Activated CD8-positive, alpha-beta memory T cell treated with anti-CD3 and anti-CD28 coated beads, Interleukin-2, amount 10 ng/mL, durations not matched to agents 7 days and 5 days (primary cell): ENCODE measurements around the gene KLHL3. TPM values are rescaled to one million over a fixed set of nuclear protein-coding genes. Genes with fewer than 3 reads are reported as not detected.

Source experiments
- ATAC-seq: fragments of 150-1000 bp; cut with Tn5 transposase; one replicate; pipeline ENCODE4 v1.10.0; 2021; ENCODE audit warnings: moderate library complexity
- CTCF ChIA-PET: fragments of 350-600 bp; sonication (Branson Sonifier 250); formaldehyde crosslinking; loops from one replicate; lab custom pipeline; 2021; ENCODE audit warnings: antibody characterized with exemption; lab: Charles Lee
- DNase-seq: peaks from one replicate; pipeline ENCODE4 v3.0.0-alpha.2; 2020
- H3K27ac Mint-ChIP-seq: one replicate; pipeline ENCODE4 v1.8.0; 2021; ENCODE audit warnings: mild to moderate bottlenecking, mixed read lengths
- H3K27me3 Mint-ChIP-seq: one replicate; pipeline ENCODE4 v1.8.0; 2021; ENCODE audit warnings: mixed read lengths
- H3K36me3 Mint-ChIP-seq: one replicate; pipeline ENCODE4 v1.8.0; 2021; ENCODE audit warnings: mild to moderate bottlenecking, mixed read lengths
- H3K4me1 Mint-ChIP-seq: one replicate; pipeline ENCODE4 v1.8.0; 2021; ENCODE audit warnings: mixed read lengths
- H3K4me3 Mint-ChIP-seq: one replicate; pipeline ENCODE4 v1.8.0; 2021; ENCODE audit warnings: mild to moderate bottlenecking, moderate library complexity, mixed read lengths
- H3K9me3 Mint-ChIP-seq: one replicate; pipeline ENCODE4 v1.8.0; 2022; ENCODE audit warnings: low read depth, mixed read lengths
- total RNA-seq, 2 experiments: library from RNA; stranded (reverse); gene quantifications; one replicate each; pipeline ENCODE4 v1.2.3, GENCODE V29; 2021

Gene KLHL3
- total RNA-seq, 2 experiments from 2014 or later: 3.0 to 5.7 TPM

DNA sequence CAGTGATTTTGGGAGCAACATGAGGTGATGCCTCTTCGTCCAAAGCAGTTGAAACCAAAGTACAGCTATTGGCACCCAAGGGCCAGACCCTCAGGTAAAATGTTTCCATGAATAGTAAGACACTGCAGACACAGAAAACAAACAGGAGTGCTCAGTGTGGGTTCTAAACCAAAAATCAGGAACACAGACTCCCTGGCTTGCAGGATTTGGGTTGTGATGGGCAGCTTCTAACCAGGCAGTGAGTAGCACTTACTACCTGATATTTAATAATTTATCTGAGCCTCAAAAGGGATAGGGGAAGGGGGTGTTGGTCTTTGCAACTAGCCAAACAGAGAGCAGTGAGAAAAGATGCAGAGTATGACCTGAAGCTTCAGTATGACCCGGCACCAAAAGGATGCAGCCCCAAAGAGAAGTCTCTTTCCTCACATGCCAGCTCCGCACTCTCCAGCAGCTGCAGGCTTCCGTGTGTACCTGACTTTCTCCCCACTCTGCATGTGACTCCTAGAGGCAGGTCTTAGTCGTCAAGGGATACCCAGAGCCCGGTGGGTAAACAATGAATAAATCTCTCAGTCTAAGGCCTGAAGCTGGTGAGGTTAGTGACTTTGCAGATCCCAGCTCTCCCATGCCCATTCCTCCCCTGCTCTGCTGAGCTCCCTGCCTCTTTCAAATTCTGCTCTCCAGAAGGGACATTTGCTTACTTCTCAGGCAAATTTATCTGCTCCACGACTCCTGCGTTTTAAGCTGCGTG, 131.4 kb downstream of the KLHL3 start:
- peaks cover 44% of the 10 kb centered on the region for H3K27me3 Mint-ChIP-seq
- DNase-seq (no peak), ATAC-seq (no peak)
- H3K27ac Mint-ChIP-seq: no peak overlapping the region
- H3K9me3 Mint-ChIP-seq: no peaks in the 10 kb centered on the region
- CTCF ChIA-PET: interaction anchor here (1.4 kb wide), 1 partner anchor 284 kb away, joined by 4 read pairs; no protein-coding TSS in a partner anchor
- no peaks in the 10 kb centered on the region for H3K4me1 Mint-ChIP-seq
- no peak overlapping the region for H3K4me3 Mint-ChIP-seq
- no peaks in the 10 kb centered on the region for H3K36me3 Mint-ChIP-seq

DNA sequence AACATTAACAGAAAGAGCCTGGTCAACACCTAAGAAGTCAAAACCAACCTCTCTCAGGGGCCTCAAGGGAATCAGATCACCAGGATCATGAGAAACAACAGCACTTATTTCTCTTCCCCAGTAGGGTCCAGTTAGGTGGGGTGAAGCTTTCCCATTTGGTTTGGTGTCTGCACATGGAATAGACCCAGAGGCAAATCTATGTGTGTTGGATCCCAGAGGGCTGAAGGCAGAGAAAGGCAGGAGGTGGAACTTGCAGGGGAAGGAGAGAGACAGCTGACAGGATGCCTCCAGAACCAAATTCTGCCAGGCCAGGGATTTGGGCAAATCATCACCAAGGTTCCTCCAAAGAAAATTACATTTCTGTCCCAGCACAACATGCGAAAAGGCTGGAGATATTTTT, 132.0 kb downstream of the KLHL3 start:
- no peak overlapping the region for H3K4me3 Mint-ChIP-seq
- DNase-seq (peak; percentile 26), ATAC-seq (no peak)
- no peaks in the 10 kb centered on the region for H3K36me3 Mint-ChIP-seq
- H3K9me3 Mint-ChIP-seq: no peaks in the 10 kb centered on the region
- no peaks in the 10 kb centered on the region for H3K4me1 Mint-ChIP-seq
- H3K27ac Mint-ChIP-seq: no peak overlapping the region
- CTCF ChIA-PET: no interaction called here
- peaks cover 48% of the 10 kb centered on the region for H3K27me3 Mint-ChIP-seq

DNA sequence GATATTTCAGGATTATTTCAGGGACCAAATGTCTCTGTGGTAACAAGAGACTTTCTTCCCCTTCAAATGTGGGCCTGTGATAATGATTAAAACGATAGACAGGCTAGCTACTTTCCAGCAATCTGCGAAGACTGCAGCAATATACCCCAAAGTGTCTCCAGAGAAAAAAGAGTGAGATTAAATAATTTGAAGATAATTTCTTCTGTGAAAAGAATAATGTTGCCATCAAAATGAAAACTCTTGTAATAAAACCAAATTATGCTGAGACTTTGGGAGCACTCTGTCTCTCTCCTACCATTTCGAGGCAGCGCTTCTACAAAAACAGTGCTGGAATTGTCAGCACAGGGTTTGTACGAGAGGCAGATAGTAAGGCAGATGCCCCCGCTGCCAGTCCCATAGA, 132.5 kb downstream of the KLHL3 start:
- H3K4me1 Mint-ChIP-seq: no peaks in the 10 kb centered on the region
- H3K27ac Mint-ChIP-seq: no peak overlapping the region
- no peaks in the 10 kb centered on the region for H3K9me3 Mint-ChIP-seq
- ATAC-seq (no peak), DNase-seq (no peak)
- CTCF ChIA-PET: no interaction called here
- peaks cover 48% of the 10 kb centered on the region for H3K27me3 Mint-ChIP-seq
- H3K4me3 Mint-ChIP-seq: no peak overlapping the region
- no peaks in the 10 kb centered on the region for H3K36me3 Mint-ChIP-seq

DNA sequence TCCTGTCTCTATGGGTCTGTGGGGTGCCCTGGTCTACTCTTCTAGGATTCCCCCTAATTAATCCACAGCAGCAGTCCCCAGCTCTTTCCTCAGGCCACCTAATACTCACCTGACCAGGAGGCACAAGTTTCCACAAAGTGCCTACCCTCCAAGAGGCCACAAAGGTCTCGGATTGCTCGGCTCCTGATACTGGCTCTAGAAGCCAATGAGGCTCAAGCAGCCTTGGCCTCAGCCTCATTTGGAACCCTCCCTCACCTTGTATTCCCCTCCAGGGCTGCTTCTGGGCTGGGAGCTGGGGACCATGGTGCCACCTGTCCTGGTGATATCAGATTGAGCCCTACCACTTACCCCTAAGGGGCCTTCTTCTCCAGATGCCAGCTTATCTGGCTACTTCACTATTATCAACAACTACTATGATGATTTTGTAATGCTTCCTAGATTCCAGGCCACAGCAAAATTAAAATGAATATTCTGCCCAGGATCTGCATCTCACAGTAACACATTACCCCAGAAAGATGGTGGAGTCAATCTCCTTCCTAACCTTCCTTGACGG, 133.1 kb downstream of the KLHL3 start:
- Mint-ChIP-seq H3K4me1 (no peaks in the 10 kb centered on the region), H3K4me3 (no peak overlapping the region), H3K36me3 (no peaks in the 10 kb centered on the region), H3K9me3 (no peaks in the 10 kb centered on the region), H3K27ac (no peak overlapping the region), H3K27me3 (peaks cover 51% of the 10 kb centered on the region)
- ATAC-seq (no peak), DNase-seq (no peak)
- CTCF ChIA-PET: no interaction called here

DNA sequence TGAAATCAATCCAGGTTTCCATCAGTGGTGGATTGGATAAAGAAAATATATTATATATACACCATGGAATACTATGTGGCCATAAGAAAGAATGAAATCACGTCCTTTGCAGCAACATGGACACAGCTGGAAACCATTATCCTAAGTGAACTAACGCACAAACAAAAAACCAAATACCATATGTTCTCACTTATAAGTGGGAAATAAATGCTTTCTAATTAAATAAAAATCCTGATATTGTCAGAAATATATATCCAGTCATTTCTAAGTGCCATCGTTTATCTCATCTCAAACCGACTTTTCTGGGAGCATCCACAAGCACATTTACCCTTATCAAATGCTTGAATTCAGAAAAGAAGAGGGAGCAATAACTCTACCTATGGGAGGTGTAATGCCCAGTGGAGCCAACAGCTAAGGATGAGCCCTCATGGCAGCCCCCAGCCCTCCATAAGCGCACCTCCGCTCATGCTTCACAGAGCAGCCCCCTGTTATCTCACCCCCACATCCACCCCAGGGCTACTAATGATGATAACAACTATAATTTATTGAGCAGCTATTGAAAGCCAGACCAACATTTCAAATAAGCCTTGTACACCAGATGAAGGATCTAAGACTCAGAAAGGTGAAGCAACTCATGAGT, 135.0 kb downstream of the KLHL3 start:
- H3K9me3 Mint-ChIP-seq: no peaks in the 10 kb centered on the region
- CTCF ChIA-PET: no interaction called here
- no peak for ATAC-seq
- no peaks in the 10 kb centered on the region for H3K36me3 Mint-ChIP-seq
- H3K27ac Mint-ChIP-seq: no peak overlapping the region
- H3K4me1 Mint-ChIP-seq: no peaks in the 10 kb centered on the region
- H3K27me3 Mint-ChIP-seq: peaks cover 55% of the 10 kb centered on the region
- H3K4me3 Mint-ChIP-seq: no peak overlapping the region
- DNase-seq: no peak

DNA sequence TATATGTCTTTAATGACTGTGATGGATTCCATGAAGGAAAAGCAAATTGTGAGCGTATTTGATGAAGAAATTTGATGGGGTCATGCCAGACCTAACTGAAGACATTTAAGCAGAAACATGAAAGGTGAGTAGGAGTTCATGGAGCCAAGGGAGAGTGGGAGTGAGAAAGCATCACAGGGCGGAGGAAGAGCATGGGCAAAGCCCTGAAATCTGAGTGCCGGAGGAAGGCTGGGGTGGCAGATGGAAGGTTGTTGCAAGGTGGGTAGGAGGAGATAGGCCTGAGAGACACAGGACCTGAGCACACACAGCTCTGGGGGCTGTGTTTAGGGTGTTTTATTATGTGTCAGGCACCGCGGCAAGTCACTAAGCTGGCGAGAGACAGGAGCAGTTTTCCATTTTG, 136.4 kb downstream of the KLHL3 start:
- Mint-ChIP-seq H3K4me3 (no peak overlapping the region), H3K27me3 (peaks cover 54% of the 10 kb centered on the region), H3K36me3 (no peaks in the 10 kb centered on the region), H3K27ac (no peak overlapping the region), H3K4me1 (no peaks in the 10 kb centered on the region), H3K9me3 (no peaks in the 10 kb centered on the region)
- no peak for ATAC-seq
- DNase-seq: no peak
- CTCF ChIA-PET: no interaction called here

DNA sequence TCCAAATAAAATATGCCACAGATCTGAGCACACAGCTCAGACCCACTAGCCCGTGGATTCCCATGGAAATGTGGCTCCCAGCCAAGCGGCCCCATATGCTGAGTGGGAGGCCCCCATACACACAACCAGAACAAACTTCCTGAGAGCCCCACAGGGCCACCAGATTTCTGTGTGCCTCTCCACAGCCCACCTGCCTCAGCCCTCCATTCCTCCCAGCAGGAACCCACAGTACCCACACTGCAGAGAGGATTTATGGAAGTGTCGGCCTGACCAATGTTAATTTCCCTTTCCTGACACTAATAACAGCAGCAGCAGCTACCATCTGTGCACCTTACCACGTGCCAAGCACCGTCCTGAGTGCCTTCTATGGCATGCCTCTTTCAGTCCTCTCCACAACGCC, 137.5 kb downstream of the KLHL3 start:
- no peak for DNase-seq

DNA sequence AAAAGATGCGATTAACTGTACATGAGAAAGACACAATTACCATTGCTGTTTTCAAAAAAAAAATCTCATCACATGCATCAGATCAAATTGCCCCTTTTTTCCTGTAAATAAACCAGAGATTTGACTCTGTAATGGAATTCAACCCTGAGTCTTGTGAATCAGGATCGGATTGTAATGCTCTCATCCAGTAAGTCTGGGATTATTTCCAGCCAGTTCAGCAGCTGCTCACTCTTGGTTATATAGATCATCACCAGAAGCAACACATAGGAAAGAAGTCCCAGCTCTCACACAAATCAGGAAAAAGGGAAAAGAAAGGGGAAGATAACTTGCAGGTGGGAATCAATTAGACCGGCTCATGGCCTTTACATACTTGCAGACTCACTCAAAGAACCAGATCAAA, 138.9 kb downstream of the KLHL3 start:
- Mint-ChIP-seq H3K27ac (no peak overlapping the region), H3K9me3 (no peaks in the 10 kb centered on the region), H3K27me3 (peaks cover 67% of the 10 kb centered on the region), H3K4me3 (no peak overlapping the region), H3K4me1 (no peaks in the 10 kb centered on the region), H3K36me3 (no peaks in the 10 kb centered on the region)
- CTCF ChIA-PET: no interaction called here
- no peak for DNase-seq
- no peak for ATAC-seq

More for the DNA sequence above, 137.5 kb downstream of the KLHL3 start:
- Mint-ChIP-seq H3K9me3 (no peaks in the 10 kb centered on the region), H3K4me1 (no peaks in the 10 kb centered on the region), H3K36me3 (no peaks in the 10 kb centered on the region), H3K27ac (no peak overlapping the region), H3K27me3 (peaks cover 58% of the 10 kb centered on the region), H3K4me3 (no peak overlapping the region)
- ATAC-seq: no peak
- CTCF ChIA-PET: no interaction called here

DNA sequence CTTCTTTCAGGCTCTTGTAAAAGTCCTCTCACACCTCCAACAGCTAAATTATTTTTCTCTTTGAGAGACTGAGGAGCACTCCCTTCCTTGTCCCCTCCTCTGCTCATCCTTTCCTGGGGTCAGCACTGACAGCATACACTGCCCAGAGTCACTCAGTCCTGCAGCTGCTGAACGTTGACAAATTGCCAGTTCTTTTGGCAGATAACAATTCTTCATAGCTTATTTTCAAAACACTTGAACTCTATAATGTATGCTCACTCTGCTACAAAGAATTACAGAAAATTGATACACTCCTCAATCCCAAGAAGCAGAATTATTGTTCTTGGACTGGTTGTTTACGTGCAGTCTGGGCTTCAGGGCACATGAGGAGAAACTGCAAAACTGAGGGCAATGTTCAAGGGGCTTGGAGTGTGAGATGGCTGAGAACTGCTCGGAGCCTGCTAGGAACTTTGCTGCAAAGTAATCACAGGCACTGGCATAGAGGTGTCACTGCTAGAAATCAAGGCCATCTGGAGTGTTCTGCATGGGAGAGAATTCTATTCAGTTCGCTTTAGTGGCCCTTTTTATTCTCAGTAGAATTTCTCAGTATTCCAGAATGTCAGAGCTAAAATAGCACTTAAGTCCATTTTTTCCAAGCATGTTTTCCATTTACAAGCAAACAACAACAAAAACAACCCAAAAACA, 140.4 kb downstream of the KLHL3 start:
- no peaks in the 10 kb centered on the region for H3K36me3 Mint-ChIP-seq

DNA sequence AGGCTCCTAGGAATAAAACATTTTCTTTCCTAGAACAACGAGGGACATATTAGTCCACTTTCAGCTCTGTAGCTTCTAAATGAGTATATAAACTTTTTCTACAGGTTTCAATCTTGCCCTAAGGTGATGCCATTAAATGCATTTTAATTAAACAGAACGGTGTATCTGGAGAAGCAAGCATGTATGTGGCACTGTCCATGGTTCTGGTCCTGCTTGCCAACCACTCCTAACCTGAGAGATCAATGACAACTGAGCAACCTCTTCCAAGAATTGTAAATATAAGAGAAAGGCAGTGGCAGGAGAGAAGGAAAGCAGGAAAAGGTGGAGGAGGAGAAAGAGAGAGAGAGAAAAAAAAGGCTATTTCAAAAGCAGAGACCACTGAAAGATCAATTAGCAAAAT, 141.2 kb downstream of the KLHL3 start:
- H3K27ac Mint-ChIP-seq: no peak overlapping the region
- H3K9me3 Mint-ChIP-seq: no peaks in the 10 kb centered on the region

More for the DNA sequence above, 140.4 kb downstream of the KLHL3 start:
- no peaks in the 10 kb centered on the region for H3K4me1 Mint-ChIP-seq
- ATAC-seq (no peak), DNase-seq (no peak)
- H3K4me3 Mint-ChIP-seq: no peak overlapping the region
- peaks cover 68% of the 10 kb centered on the region for H3K27me3 Mint-ChIP-seq
- CTCF ChIA-PET: no interaction called here
- H3K9me3 Mint-ChIP-seq: no peaks in the 10 kb centered on the region
- no peak overlapping the region for H3K27ac Mint-ChIP-seq

DNA sequence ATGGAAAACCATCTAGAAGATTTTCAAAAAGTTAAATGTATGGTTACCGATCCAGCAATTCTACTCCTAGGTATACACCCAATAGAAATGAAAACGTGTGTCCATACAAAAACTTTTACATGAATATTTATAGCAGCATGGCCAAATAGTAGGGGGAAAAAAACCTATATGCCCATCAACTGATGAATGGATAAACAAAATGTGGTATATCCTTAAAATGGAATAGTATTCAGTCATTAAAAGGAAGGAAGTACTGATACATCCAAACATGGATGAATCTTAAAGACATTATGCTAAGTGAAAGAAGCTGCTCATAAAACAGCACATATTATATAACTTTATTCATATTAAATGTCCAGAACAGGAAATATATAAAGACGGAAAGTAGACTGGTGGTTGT, 143.6 kb downstream of the KLHL3 start:
- H3K4me3 Mint-ChIP-seq: no peak overlapping the region
- peaks cover 59% of the 10 kb centered on the region for H3K27me3 Mint-ChIP-seq
- DNase-seq: no peak
- H3K4me1 Mint-ChIP-seq: peaks cover 7% of the 10 kb centered on the region
- no peaks in the 10 kb centered on the region for H3K9me3 Mint-ChIP-seq
- CTCF ChIA-PET: no interaction called here
- no peaks in the 10 kb centered on the region for H3K36me3 Mint-ChIP-seq
- H3K27ac Mint-ChIP-seq: no peak overlapping the region
- ATAC-seq: no peak

More for the DNA sequence above, 141.2 kb downstream of the KLHL3 start:
- no peak for DNase-seq
- no peak for ATAC-seq
- Mint-ChIP-seq H3K36me3 (no peaks in the 10 kb centered on the region), H3K4me3 (no peak overlapping the region), H3K27me3 (peaks cover 71% of the 10 kb centered on the region), H3K4me1 (no peaks in the 10 kb centered on the region)
- CTCF ChIA-PET: no interaction called here

DNA sequence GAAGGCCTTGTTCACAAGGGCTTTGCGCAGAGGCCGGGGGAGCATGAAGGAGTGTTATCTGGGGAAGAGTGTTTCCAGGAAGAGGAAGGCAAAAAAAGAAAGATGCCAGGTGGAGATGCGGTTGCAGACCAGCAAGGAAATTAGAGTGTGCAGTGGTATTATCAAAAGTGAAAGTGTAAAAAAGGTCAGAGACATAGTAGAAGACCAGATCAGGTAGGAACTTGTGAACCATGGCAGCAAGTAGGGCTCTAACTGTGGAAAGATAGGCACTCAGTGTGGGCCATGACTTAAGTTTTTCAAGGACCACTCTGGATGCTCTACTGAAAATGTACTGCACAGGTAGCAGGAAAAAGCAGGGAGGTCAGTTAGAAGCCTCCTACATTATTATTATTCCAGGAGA, 146.7 kb downstream of the KLHL3 start:
- ATAC-seq: no peak
- Mint-ChIP-seq H3K9me3 (no peaks in the 10 kb centered on the region), H3K27me3 (peaks cover 42% of the 10 kb centered on the region), H3K27ac (no peak overlapping the region), H3K4me3 (no peak overlapping the region), H3K4me1 (peaks cover 7% of the 10 kb centered on the region), H3K36me3 (no peaks in the 10 kb centered on the region)
- CTCF ChIA-PET: no interaction called here
- DNase-seq: no peak

DNA sequence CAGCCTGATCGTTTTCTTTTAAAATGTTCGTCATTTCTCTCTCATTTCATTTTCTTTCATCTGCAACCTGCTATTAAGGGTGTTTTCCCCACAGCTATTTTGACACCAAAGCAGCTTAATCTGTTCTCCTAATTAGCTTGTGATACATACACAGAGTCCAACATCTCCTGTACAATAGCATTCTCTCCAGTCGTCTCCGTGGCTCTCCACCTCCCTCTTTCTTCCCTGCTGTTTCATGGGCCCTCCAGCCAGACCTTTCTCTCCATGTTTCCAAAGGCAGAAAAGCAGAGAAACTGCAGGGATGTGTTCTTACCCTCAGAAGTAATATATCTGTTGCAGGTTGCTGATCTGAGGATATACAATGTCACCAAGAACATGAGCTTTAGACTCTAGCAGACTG, 148.0 kb downstream of the KLHL3 start:
- Mint-ChIP-seq H3K9me3 (no peaks in the 10 kb centered on the region), H3K36me3 (no peaks in the 10 kb centered on the region), H3K4me1 (peaks cover 7% of the 10 kb centered on the region), H3K27ac (no peak overlapping the region), H3K4me3 (no peak overlapping the region), H3K27me3 (peaks cover 32% of the 10 kb centered on the region)
- ATAC-seq: no peak
- DNase-seq: no peak
- CTCF ChIA-PET: no interaction called here
